ENCODE data around the gene ALPK3.
A peak's percentile ranks its signal among the peaks of the same experiment; 100 is the strongest.

Gene ALPK3

DNA sequence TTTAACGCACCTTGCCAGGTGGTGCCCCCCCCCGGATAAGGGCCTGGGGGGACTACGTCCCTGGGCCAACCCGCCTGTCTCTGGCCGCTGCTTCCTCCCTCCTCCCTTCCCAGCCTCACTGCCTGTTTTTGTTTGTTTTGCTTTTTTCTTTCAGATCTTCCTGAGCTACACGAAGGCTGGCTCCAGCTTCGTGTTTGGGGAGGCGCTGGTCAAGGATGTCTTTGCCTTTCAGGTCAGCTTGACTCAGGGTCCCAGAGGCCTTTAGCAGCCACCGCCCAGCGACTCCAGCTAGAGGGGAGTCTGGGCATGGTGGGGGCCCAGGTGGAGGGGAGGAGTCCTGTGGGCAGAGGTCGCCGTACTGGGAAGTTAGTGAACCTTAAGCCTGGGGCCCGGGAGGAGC lies 91.4 kb downstream of the ALPK3 start:
- DNase-seq (ENCODE audit: low spot score) (no peak), ATAC-seq (ENCODE audit: low read depth) (no peak)
- no peaks in the 10 kb centered on the region for H3K9me3 ChIP-seq (ENCODE audit: severe bottlenecking)
- H3K36me3 ChIP-seq (ENCODE audit: low read depth) = no peaks in the 10 kb centered on the region
- H3K27me3 ChIP-seq (ENCODE audit: insufficient read depth, poor library complexity, severe bottlenecking) = no peaks in the 10 kb centered on the region
- peaks cover 17% of the 10 kb centered on the region for H3K4me1 ChIP-seq (ENCODE audit: insufficient read depth, poor library complexity, severe bottlenecking)
- TF ChIP-seq, protein P1, sequence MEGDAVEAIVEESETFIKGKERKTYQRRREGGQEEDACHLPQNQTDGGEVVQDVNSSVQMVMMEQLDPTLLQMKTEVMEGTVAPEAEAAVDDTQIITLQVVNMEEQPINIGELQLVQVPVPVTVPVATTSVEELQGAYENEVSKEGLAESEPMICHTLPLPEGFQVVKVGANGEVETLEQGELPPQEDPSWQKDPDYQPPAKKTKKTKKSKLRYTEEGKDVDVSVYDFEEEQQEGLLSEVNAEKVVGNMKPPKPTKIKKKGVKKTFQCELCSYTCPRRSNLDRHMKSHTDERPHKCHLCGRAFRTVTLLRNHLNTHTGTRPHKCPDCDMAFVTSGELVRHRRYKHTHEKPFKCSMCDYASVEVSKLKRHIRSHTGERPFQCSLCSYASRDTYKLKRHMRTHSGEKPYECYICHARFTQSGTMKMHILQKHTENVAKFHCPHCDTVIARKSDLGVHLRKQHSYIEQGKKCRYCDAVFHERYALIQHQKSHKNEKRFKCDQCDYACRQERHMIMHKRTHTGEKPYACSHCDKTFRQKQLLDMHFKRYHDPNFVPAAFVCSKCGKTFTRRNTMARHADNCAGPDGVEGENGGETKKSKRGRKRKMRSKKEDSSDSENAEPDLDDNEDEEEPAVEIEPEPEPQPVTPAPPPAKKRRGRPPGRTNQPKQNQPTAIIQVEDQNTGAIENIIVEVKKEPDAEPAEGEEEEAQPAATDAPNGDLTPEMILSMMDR (IDR thresholded peaks at IDR 0.05; ENCODE audit: poor library complexity, severe bottlenecking) = no peak
- H3K4me3 ChIP-seq (ENCODE audit: severe bottlenecking) = no peak overlapping the region
- no peak overlapping the region for H3K27ac ChIP-seq (ENCODE audit: poor library complexity, severe bottlenecking)

DNA sequence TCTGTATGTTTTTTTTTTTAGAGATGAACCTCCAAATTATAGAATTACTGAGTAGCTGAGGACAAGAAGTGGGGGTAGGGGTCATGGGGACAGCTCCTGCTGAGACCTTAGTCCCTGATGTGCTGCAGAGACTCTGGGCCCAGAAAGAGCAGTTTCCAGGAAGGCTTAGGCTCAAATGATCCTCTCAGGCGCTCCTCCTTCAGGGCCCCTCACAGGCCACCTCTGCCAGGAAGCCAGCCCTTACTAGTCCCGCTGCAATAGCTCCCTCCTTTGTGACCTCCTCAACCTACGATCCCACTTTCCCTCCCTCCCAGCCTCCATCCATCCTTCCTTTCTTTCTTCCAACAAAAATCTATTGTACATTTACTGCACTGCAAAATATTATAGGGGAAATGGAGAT lies 91.9 kb downstream of the ALPK3 start:
- H3K27ac ChIP-seq (ENCODE audit: poor library complexity, severe bottlenecking) = no peak overlapping the region
- no peaks in the 10 kb centered on the region for H3K9me3 ChIP-seq (ENCODE audit: severe bottlenecking)
- ATAC-seq (ENCODE audit: low read depth) = no peak
- H3K4me3 ChIP-seq (ENCODE audit: severe bottlenecking) = no peak overlapping the region
- TF ChIP-seq, protein P1 (IDR thresholded peaks at IDR 0.05; ENCODE audit: poor library complexity, severe bottlenecking) = no peak
- no peaks in the 10 kb centered on the region for H3K27me3 ChIP-seq (ENCODE audit: insufficient read depth, poor library complexity, severe bottlenecking)
- H3K36me3 ChIP-seq (ENCODE audit: low read depth) = no peaks in the 10 kb centered on the region
- peaks cover 17% of the 10 kb centered on the region for H3K4me1 ChIP-seq (ENCODE audit: insufficient read depth, poor library complexity, severe bottlenecking)
- DNase-seq (ENCODE audit: low spot score) = no peak

DNA sequence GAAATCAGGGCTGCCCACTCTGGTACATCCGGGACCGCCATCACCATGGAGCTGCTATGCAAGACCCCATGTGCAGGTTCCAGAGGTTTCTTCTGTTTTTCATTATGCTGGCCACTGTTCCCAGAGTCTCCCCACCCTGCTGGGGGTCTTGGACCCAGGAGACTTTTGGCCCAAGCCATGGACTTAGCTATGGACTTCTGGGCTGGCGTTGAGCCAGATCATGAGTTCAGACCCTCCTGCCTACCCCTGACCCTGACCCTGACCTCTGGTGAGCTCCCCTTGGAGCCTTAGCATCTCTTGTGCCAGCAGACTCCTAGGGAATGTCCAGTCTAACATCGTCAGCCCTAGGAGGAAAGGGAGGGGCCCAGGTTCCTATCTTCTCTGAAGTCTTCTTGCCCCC lies 92.6 kb downstream of the ALPK3 start:
- Histone ChIP-seq H3K36me3 (ENCODE audit: low read depth) (no peaks in the 10 kb centered on the region), H3K4me3 (ENCODE audit: severe bottlenecking) (no peak overlapping the region), H3K27ac (ENCODE audit: poor library complexity, severe bottlenecking) (no peak overlapping the region), H3K9me3 (ENCODE audit: severe bottlenecking) (no peaks in the 10 kb centered on the region), H3K27me3 (ENCODE audit: insufficient read depth, poor library complexity, severe bottlenecking) (no peaks in the 10 kb centered on the region), H3K4me1 (ENCODE audit: insufficient read depth, poor library complexity, severe bottlenecking) (peaks cover 24% of the 10 kb centered on the region)
- ATAC-seq (ENCODE audit: low read depth) = no peak
- TF ChIP-seq, protein P1 (IDR thresholded peaks at IDR 0.05; ENCODE audit: poor library complexity, severe bottlenecking) = no peak
- no peak for DNase-seq (ENCODE audit: low spot score)

DNA sequence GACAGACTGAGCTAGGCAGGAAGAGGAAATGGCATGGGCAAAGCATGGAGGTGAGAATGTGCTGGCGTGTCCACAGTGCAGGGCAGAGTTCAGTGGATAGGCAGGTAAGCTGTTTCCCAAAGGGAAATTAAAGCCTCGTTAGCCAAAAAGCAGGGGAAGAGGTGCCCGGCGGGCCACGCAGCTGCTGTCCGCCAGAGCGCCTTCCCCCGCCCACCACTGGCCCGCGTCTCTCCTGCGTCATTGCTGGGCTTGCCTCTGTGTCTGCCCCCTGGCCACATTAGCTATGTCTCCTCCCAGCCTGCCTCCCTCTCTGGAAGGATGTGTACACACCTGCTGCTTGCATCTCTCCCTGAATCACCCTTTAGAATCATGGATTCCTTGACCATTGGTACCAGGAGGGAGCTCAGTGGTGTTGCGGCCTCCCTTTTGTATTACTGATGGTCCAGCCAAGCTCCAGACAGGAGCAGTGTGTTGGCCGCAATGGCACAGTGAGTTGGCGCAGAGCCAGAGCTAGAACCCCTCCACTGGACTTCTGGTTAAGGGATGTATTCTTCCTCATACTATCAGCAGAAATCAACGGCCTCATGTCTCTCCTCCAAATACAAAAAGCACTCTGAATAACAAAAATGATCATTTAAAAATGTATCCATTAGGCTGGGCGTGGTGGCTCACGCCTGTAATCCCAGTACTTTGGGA lies 93.9 kb downstream of the ALPK3 start:
- ATAC-seq (ENCODE audit: low read depth) (no peak), DNase-seq (ENCODE audit: low spot score) (no peak)
- Histone ChIP-seq H3K36me3 (ENCODE audit: low read depth) (no peaks in the 10 kb centered on the region), H3K4me1 (ENCODE audit: insufficient read depth, poor library complexity, severe bottlenecking) (peaks cover 31% of the 10 kb centered on the region), H3K9me3 (ENCODE audit: severe bottlenecking) (no peaks in the 10 kb centered on the region), H3K27ac (ENCODE audit: poor library complexity, severe bottlenecking) (peak overlapping the region; percentile 91), H3K4me3 (ENCODE audit: severe bottlenecking) (no peak overlapping the region), H3K27me3 (ENCODE audit: insufficient read depth, poor library complexity, severe bottlenecking) (no peaks in the 10 kb centered on the region)
- TF ChIP-seq, protein P1 (IDR thresholded peaks at IDR 0.05; ENCODE audit: poor library complexity, severe bottlenecking) = no peak

DNA sequence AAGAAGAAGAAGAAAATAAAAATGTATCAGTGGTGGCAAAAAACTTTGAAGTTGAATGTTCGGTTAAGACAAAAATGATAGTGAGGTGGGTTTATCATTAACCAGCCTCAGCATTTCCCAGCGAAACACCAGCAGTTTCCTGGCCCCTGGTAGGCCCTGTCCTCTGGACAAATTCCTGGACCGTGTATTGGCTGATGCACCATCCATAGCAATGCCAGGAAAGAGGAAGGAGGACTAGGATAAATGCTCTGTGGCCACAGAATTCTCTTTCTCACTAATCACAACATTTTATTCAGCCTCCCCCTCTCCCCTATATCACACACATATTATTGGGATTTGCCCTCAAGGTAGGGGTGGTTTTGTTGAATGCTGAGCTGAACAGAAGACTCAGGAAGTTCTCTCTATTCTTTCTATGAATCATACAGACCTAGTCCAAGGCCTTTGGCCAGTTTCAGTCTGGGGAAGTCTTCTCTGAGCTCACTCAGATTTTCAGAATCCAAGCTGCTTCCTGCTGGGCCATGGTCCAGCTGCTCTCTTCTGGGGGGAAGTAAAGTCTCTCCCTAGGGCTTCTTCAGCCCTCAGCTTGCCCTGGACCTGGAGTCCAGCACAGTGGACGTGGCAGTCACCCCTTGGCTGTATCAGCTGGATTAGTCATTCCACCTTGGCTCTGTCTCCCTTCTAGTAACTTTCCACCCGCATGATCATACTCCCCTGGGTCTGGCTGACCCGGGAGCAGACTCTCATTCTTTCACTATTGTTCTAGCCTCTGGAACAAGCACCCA lies 94.9 kb downstream of the ALPK3 start:
- no peaks in the 10 kb centered on the region for H3K36me3 ChIP-seq (ENCODE audit: low read depth)
- TF ChIP-seq, protein P1 (IDR thresholded peaks at IDR 0.05; ENCODE audit: poor library complexity, severe bottlenecking) = no peak
- H3K9me3 ChIP-seq (ENCODE audit: severe bottlenecking) = no peaks in the 10 kb centered on the region
- H3K4me3 ChIP-seq (ENCODE audit: severe bottlenecking) = no peak overlapping the region
- no peak for DNase-seq (ENCODE audit: low spot score)
- ATAC-seq (ENCODE audit: low read depth) = peak; percentile 78
- H3K27ac ChIP-seq (ENCODE audit: poor library complexity, severe bottlenecking) = peak overlapping the region; percentile 91
- peaks cover 31% of the 10 kb centered on the region for H3K4me1 ChIP-seq (ENCODE audit: insufficient read depth, poor library complexity, severe bottlenecking)
- H3K27me3 ChIP-seq (ENCODE audit: insufficient read depth, poor library complexity, severe bottlenecking) = no peaks in the 10 kb centered on the region
